GM19395 (cell line): ENCODE results near the gene BRPF1.
A peak's percentile ranks its signal among the peaks of the same experiment; 100 is the strongest.

Experiments
- ATAC-seq: cut with Tn5 transposase; IDR thresholded peaks from one replicate; pipeline ENCODE4 v1.9.1; 2021; ENCODE audit warnings: mild to moderate bottlenecking, moderate library complexity; ENCODE audit not compliant: unreplicated experiment

BRPF1 gene

GRCh38 chr3:9731206-9732079, at the start of gene BRPF1:
BRPF1 (plus strand) TSS chr3:9731735; CDS start chr3:9734141, 2,406 bp downstream.
- ATAC-seq: peak; percentile 90

GRCh38 chr3:9682096-9682495, 49.4 kb upstream of the BRPF1 start:
- ATAC-seq: no peak

- ATAC-seq: no peak
Observed at GRCh38 chr3:9683426-9683825, 48.1 kb upstream of the BRPF1 start.

- no peak for ATAC-seq
Observed at GRCh38 chr3:9685216-9686049, 46.1 kb upstream of the BRPF1 start.

- ATAC-seq: no peak
Observed at GRCh38 chr3:9686050-9686550, 45.4 kb upstream of the BRPF1 start.

- no peak for ATAC-seq
Observed at GRCh38 chr3:9686703-9687102, 44.8 kb upstream of the BRPF1 start.

- ATAC-seq: no peak
Observed at GRCh38 chr3:9687514-9687913, 44.0 kb upstream of the BRPF1 start.

GRCh38 chr3:9688961-9689360, 42.6 kb upstream of the BRPF1 start:
- no peak for ATAC-seq

GRCh38 chr3:9689757-9690156, 41.8 kb upstream of the BRPF1 start:
- no peak for ATAC-seq

GRCh38 chr3:9690451-9691450, 40.8 kb upstream of the BRPF1 start:
- peak; percentile 90 for ATAC-seq

- no peak for ATAC-seq
Observed at GRCh38 chr3:9691636-9692035, 39.9 kb upstream of the BRPF1 start.

- no peak for ATAC-seq
Observed at GRCh38 chr3:9692416-9692815, 39.1 kb upstream of the BRPF1 start.

- ATAC-seq: no peak
Observed at GRCh38 chr3:9695345-9695744, 36.2 kb upstream of the BRPF1 start.

GRCh38 chr3:9695746-9696145, 35.8 kb upstream of the BRPF1 start:
- no peak for ATAC-seq

GRCh38 chr3:9696480-9697220, 34.9 kb upstream of the BRPF1 start:
- no peak for ATAC-seq

- ATAC-seq: no peak
Observed at GRCh38 chr3:9697892-9698291, 33.6 kb upstream of the BRPF1 start.

GRCh38 chr3:9698293-9698692, 33.2 kb upstream of the BRPF1 start:
- ATAC-seq: no peak

- no peak for ATAC-seq
Observed at GRCh38 chr3:9700536-9700935, 31.0 kb upstream of the BRPF1 start.

GRCh38 chr3:9701006-9701405, 30.5 kb upstream of the BRPF1 start:
- ATAC-seq: no peak

- ATAC-seq: no peak
Observed at GRCh38 chr3:9701711-9702110, 29.8 kb upstream of the BRPF1 start.
